ACC112 (cell line): ENCODE measurements around the gene ROBO1.
A peak's percentile ranks its signal among the peaks of the same experiment; 100 is the strongest.

Source experiments
- H2AFZ ChIP-seq: fragments of 200-600 bp; sonication (generic); one replicate; pipeline ENCODE4 v1.6.0; 2017; ENCODE audit warnings: antibody characterized with exemption, low read length; ENCODE audit not compliant: unreplicated experiment
- H3K27ac ChIP-seq: fragments of 200-600 bp; sonication (generic); 2 replicates; pipeline ENCODE4 v1.5.1; 2014; ENCODE audit warnings: low read depth, mild to moderate bottlenecking, antibody characterized with exemption, low read length, moderate library complexity
- H3K27me3 ChIP-seq: fragments of 200-600 bp; sonication (generic); 2 replicates; pipeline ENCODE4 v1.6.1; 2014; ENCODE audit warnings: mild to moderate bottlenecking, antibody characterized with exemption, low read length, moderate library complexity, mixed read lengths; ENCODE audit not compliant: insufficient read depth
- H3K36me3 ChIP-seq: fragments of 200-600 bp; sonication (generic); 2 replicates; pipeline ENCODE4 v1.6.1; 2016; ENCODE audit warnings: mild to moderate bottlenecking, antibody characterized with exemption, low read length, moderate library complexity, mixed read lengths; ENCODE audit not compliant: insufficient read depth
- H3K4me1 ChIP-seq: fragments of 200-600 bp; sonication (generic); one replicate; pipeline ENCODE4 v1.6.1; 2016; ENCODE audit warnings: low read length, mixed read lengths; ENCODE audit not compliant: insufficient read depth, unreplicated experiment, control insufficient read depth
- H3K4me3 ChIP-seq: fragments of 200-600 bp; sonication (generic); 2 replicates; pipeline ENCODE4 v1.5.1; 2014; ENCODE audit warnings: mild to moderate bottlenecking, low read depth, low read length
- H3K79me2 ChIP-seq: fragments of 200-600 bp; sonication (generic); one replicate; pipeline ENCODE4 v1.6.0; 2016; ENCODE audit warnings: low read length; ENCODE audit not compliant: control insufficient read depth, unreplicated experiment, insufficient read depth

Gene ROBO1

GRCh38 chr3:79154865-79155264 is 612.9 kb downstream of the ROBO1 start:
- Histone ChIP-seq H3K27me3 (no peaks in the 10 kb centered on the region), H2AFZ (no peak overlapping the region), H3K4me3 (no peak overlapping the region)

GRCh38 chr3:79148786-79149185 is 619.0 kb downstream of the ROBO1 start:
- Histone ChIP-seq H3K36me3 (no peaks in the 10 kb centered on the region), H2AFZ (no peak overlapping the region), H3K4me1 (no peaks in the 10 kb centered on the region), H3K79me2 (no peaks in the 10 kb centered on the region), H3K4me3 (no peak overlapping the region), H3K27ac (no peak overlapping the region), H3K27me3 (no peaks in the 10 kb centered on the region)

More at GRCh38 chr3:79154865-79155264, 612.9 kb downstream of the ROBO1 start:
- Histone ChIP-seq H3K36me3 (no peaks in the 10 kb centered on the region), H3K79me2 (no peaks in the 10 kb centered on the region), H3K4me1 (no peaks in the 10 kb centered on the region), H3K27ac (no peak overlapping the region)

- H3K36me3 ChIP-seq: no peaks in the 10 kb centered on the region
- H3K27me3 ChIP-seq: no peaks in the 10 kb centered on the region
- no peaks in the 10 kb centered on the region for H3K79me2 ChIP-seq
- H3K4me3 ChIP-seq: no peak overlapping the region
- H3K4me1 ChIP-seq: peaks cover 3% of the 10 kb centered on the region
- H3K27ac ChIP-seq: no peak overlapping the region
- H2AFZ ChIP-seq: no peak overlapping the region
These were observed 621.8 kb downstream of the ROBO1 start for GRCh38 chr3:79146024-79146423.

GRCh38 chr3:79140708-79141107 is 627.1 kb downstream of the ROBO1 start:
- H3K4me3 ChIP-seq: no peak overlapping the region
- no peaks in the 10 kb centered on the region for H3K36me3 ChIP-seq
- H3K27ac ChIP-seq: peak overlapping the region; percentile 70
- no peaks in the 10 kb centered on the region for H3K27me3 ChIP-seq
- no peaks in the 10 kb centered on the region for H3K79me2 ChIP-seq
- peak overlapping the region; percentile 14 for H2AFZ ChIP-seq
- peaks cover 20% of the 10 kb centered on the region for H3K4me1 ChIP-seq

GRCh38 chr3:79139395-79140068 is 628.3 kb downstream of the ROBO1 start:
- peak overlapping the region; percentile 10 for H2AFZ ChIP-seq
- H3K36me3 ChIP-seq: no peaks in the 10 kb centered on the region
- no peaks in the 10 kb centered on the region for H3K27me3 ChIP-seq
- no peak overlapping the region for H3K4me3 ChIP-seq
- peak overlapping the region; percentile 70 for H3K27ac ChIP-seq
- H3K4me1 ChIP-seq: peaks cover 20% of the 10 kb centered on the region
- H3K79me2 ChIP-seq: no peaks in the 10 kb centered on the region

- no peak overlapping the region for H3K4me3 ChIP-seq
- no peaks in the 10 kb centered on the region for H3K4me1 ChIP-seq
- no peak overlapping the region for H2AFZ ChIP-seq
- no peaks in the 10 kb centered on the region for H3K27me3 ChIP-seq
- no peak overlapping the region for H3K27ac ChIP-seq
- no peaks in the 10 kb centered on the region for H3K79me2 ChIP-seq
- H3K36me3 ChIP-seq: no peaks in the 10 kb centered on the region
These were observed 642.3 kb downstream of the ROBO1 start for GRCh38 chr3:79125313-79125984.

- Histone ChIP-seq H3K4me1 (no peaks in the 10 kb centered on the region), H3K27me3 (no peaks in the 10 kb centered on the region), H3K4me3 (no peak overlapping the region), H2AFZ (no peak overlapping the region), H3K79me2 (no peaks in the 10 kb centered on the region), H3K27ac (no peak overlapping the region), H3K36me3 (no peaks in the 10 kb centered on the region)
These were observed 652.3 kb downstream of the ROBO1 start for GRCh38 chr3:79115458-79115857.

- Histone ChIP-seq H3K4me1 (no peaks in the 10 kb centered on the region), H2AFZ (no peak overlapping the region), H3K79me2 (no peaks in the 10 kb centered on the region), H3K27me3 (no peaks in the 10 kb centered on the region), H3K36me3 (no peaks in the 10 kb centered on the region), H3K27ac (no peak overlapping the region), H3K4me3 (no peak overlapping the region)
These were observed 653.9 kb downstream of the ROBO1 start for GRCh38 chr3:79113876-79114275.

- Histone ChIP-seq H3K79me2 (no peaks in the 10 kb centered on the region), H3K4me3 (no peak overlapping the region), H3K36me3 (no peaks in the 10 kb centered on the region), H3K4me1 (no peaks in the 10 kb centered on the region), H2AFZ (no peak overlapping the region), H3K27ac (no peak overlapping the region), H3K27me3 (no peaks in the 10 kb centered on the region)
These were observed 656.3 kb downstream of the ROBO1 start for GRCh38 chr3:79111375-79112052.

GRCh38 chr3:79109754-79110153 is 658.0 kb downstream of the ROBO1 start:
- no peak overlapping the region for H3K4me3 ChIP-seq
- no peaks in the 10 kb centered on the region for H3K79me2 ChIP-seq
- H3K36me3 ChIP-seq: no peaks in the 10 kb centered on the region
- no peak overlapping the region for H3K27ac ChIP-seq
- H3K27me3 ChIP-seq: no peaks in the 10 kb centered on the region
- no peaks in the 10 kb centered on the region for H3K4me1 ChIP-seq
- no peak overlapping the region for H2AFZ ChIP-seq

- Histone ChIP-seq H3K4me1 (no peaks in the 10 kb centered on the region), H3K79me2 (no peaks in the 10 kb centered on the region), H2AFZ (no peak overlapping the region), H3K36me3 (no peaks in the 10 kb centered on the region), H3K27ac (no peak overlapping the region), H3K27me3 (no peaks in the 10 kb centered on the region), H3K4me3 (no peak overlapping the region)
These were observed 664.5 kb downstream of the ROBO1 start for GRCh38 chr3:79103307-79103706.
